Effector memory CD4-positive, alpha-beta T cell (primary cell): Measurements from ENCODE around the gene MTHFD1L.
"Not testable (repeated sequence)": the region's sequence is repeated elsewhere in the genome, so short reads cannot be mapped to it uniquely, and the experiment has no call there.

ENCODE experiments used
- DNase-seq, 3 donors: peaks; one replicate each; pipeline ENCODE4 v3.0.0-alpha.2; 2020
- H3K27ac ChIP-seq: 2 replicates; pipeline ENCODE4 v1.7.0; 2013; ENCODE audit warnings: mild to moderate bottlenecking, low read length, moderate library complexity; ENCODE audit not compliant: insufficient read depth, poor library complexity, severe bottlenecking
- H3K27me3 ChIP-seq: replicated peaks from 2 replicates; pipeline ENCODE4 v1.7.0; 2013; ENCODE audit warnings: mild to moderate bottlenecking, low read length; ENCODE audit not compliant: insufficient read depth, control insufficient read depth, poor library complexity, severe bottlenecking
- H3K36me3 ChIP-seq: 2 replicates; pipeline ENCODE4 v1.7.0; 2013; ENCODE audit warnings: mild to moderate bottlenecking, low read length, moderate library complexity; ENCODE audit not compliant: control insufficient read depth, insufficient read depth
- H3K4me1 ChIP-seq: 2 replicates; pipeline ENCODE4 v1.7.0; 2013; ENCODE audit warnings: low read length, mild to moderate bottlenecking; ENCODE audit not compliant: control insufficient read depth, insufficient read depth, poor library complexity, severe bottlenecking
- H3K4me3 ChIP-seq: 2 replicates; pipeline ENCODE4 v1.7.0; 2013; ENCODE audit warnings: low read length, low read depth, mild to moderate bottlenecking; ENCODE audit not compliant: insufficient read depth, poor library complexity, severe bottlenecking
- H3K9me3 ChIP-seq: 2 replicates; pipeline ENCODE4 v1.7.0; 2013; ENCODE audit warnings: mild to moderate bottlenecking, low read length, moderate library complexity; ENCODE audit not compliant: control insufficient read depth

MTHFD1L gene

DNA sequence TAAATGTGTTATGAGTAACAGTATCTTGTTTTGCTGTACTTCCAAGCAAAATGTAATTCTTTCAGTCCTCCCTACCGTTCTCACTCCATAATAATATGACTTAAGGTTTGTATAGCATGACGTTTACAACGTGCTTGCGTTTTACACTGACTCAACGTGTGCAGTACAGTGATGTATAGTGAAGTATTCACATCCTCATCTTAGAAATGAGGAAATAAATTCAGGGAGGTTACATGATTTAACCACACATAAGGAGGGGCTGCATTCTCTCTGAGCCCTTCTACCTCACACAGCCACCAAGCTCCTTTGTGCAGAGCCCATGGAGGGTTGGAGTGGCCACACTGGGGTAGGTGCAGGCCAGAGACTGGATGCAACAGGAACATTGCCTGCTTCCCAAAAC lies 164.5 kb downstream of the MTHFD1L start:
- Histone ChIP-seq H3K4me3 (no peak overlapping the region), H3K4me1 (no peaks in the 10 kb centered on the region), H3K9me3 (no peaks in the 10 kb centered on the region), H3K27me3 (no peaks in the 10 kb centered on the region), H3K36me3 (no peaks in the 10 kb centered on the region), H3K27ac (no peak overlapping the region)
- DNase-seq: no peak

GRCh38 chr6:151032034-151032433 lies 166.5 kb downstream of the MTHFD1L start:
- Histone ChIP-seq H3K36me3 (no peaks in the 10 kb centered on the region), H3K27ac (no peak overlapping the region), H3K27me3 (no peaks in the 10 kb centered on the region), H3K4me3 (no peak overlapping the region), H3K4me1 (no peaks in the 10 kb centered on the region), H3K9me3 (no peaks in the 10 kb centered on the region)
- DNase-seq: no peak

- Histone ChIP-seq H3K27ac (no peak overlapping the region), H3K9me3 (no peaks in the 10 kb centered on the region), H3K4me1 (no peaks in the 10 kb centered on the region), H3K4me3 (no peak overlapping the region), H3K36me3 (no peaks in the 10 kb centered on the region), H3K27me3 (no peaks in the 10 kb centered on the region)
- no peak for DNase-seq
Measured at GRCh38 chr6:151034825-151035781, 169.6 kb downstream of the MTHFD1L start.

GRCh38 chr6:151036211-151036721 lies 170.8 kb downstream of the MTHFD1L start:
- not testable (repeated sequence) for H3K9me3 ChIP-seq, H3K4me1 ChIP-seq, H3K27me3 ChIP-seq, H3K4me3 ChIP-seq, H3K36me3 ChIP-seq, DNase-seq, H3K27ac ChIP-seq

- Histone ChIP-seq H3K9me3 (no peaks in the 10 kb centered on the region), H3K27me3 (no peaks in the 10 kb centered on the region), H3K4me3 (no peak overlapping the region), H3K4me1 (no peaks in the 10 kb centered on the region), H3K36me3 (no peaks in the 10 kb centered on the region), H3K27ac (no peak overlapping the region)
- no peak for DNase-seq
Measured at GRCh38 chr6:151036869-151037680, 171.6 kb downstream of the MTHFD1L start.

- no peaks in the 10 kb centered on the region for H3K27me3 ChIP-seq
- no peak overlapping the region for H3K27ac ChIP-seq
- no peak overlapping the region for H3K4me3 ChIP-seq
- H3K4me1 ChIP-seq: no peaks in the 10 kb centered on the region
- no peaks in the 10 kb centered on the region for H3K36me3 ChIP-seq
- no peaks in the 10 kb centered on the region for H3K9me3 ChIP-seq
- DNase-seq: no peak
Measured at GRCh38 chr6:151038616-151039015, 173.1 kb downstream of the MTHFD1L start.

DNA sequence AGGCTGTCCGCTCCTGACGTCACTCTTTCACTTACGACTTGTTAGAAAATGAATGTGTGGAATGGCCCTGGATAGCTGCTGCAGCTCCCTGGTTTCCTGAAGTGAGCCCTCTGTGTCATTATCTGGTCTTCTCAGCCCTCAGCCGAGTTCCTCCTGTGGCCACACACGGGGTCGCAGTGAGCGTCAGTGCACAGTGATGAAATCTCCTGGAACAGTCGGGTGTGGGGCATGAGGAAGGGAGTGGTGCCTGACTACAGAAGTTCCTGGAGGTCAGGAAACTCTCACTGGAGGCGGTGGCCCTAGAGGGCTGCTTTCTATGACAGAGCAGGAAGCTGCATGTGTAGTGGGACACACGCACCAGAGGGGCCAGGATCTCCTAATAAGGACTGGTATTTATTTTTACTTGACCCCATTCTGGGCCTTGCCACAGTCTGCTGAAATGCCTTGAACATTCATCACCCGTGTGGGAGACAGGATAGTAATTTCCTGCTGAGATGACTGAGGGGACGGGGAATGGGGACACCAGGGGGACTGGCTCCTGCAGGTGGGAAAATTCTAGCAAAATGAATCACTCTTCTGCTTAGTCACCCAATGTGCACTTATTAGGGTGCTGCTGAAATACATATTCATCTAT lies 175.5 kb downstream of the MTHFD1L start:
- not testable (repeated sequence) for H3K9me3 ChIP-seq, H3K4me1 ChIP-seq, H3K27ac ChIP-seq, H3K36me3 ChIP-seq, DNase-seq, H3K4me3 ChIP-seq, H3K27me3 ChIP-seq

DNA sequence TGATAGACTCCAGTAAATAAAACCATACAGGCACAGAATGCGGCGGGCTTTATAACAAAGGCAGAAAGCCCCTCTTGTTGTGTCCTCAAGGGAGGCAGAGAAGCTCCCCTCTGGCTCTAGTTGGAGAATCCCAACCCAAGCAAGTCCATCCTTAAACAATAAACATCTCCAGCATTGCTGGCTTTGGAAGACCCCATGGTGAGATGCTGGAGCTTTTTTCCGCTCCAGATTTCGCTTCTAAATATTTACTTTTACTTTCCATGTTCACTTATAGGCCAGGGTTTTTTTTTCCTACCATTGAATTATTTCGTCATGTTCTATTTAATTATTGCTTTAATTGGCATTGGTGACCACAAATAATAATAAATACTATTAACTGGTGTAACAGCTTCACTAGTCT lies 176.2 kb downstream of the MTHFD1L start:
- no peaks in the 10 kb centered on the region for H3K4me1 ChIP-seq
- no peak overlapping the region for H3K27ac ChIP-seq
- H3K27me3 ChIP-seq: no peaks in the 10 kb centered on the region
- H3K36me3 ChIP-seq: no peaks in the 10 kb centered on the region
- DNase-seq: no peak
- H3K4me3 ChIP-seq: no peak overlapping the region
- H3K9me3 ChIP-seq: no peaks in the 10 kb centered on the region

- not testable (repeated sequence) for H3K4me1 ChIP-seq, H3K27me3 ChIP-seq, H3K9me3 ChIP-seq, H3K4me3 ChIP-seq, DNase-seq, H3K27ac ChIP-seq, H3K36me3 ChIP-seq
Measured at GRCh38 chr6:151042911-151043330, 177.4 kb downstream of the MTHFD1L start.
